Measurements from ENCODE around the gene PDHX.
"Not testable (repeated sequence)": the region's sequence is repeated elsewhere in the genome, so short reads cannot be mapped to it uniquely, and the experiment has no call there.

The PDHX gene

DNA sequence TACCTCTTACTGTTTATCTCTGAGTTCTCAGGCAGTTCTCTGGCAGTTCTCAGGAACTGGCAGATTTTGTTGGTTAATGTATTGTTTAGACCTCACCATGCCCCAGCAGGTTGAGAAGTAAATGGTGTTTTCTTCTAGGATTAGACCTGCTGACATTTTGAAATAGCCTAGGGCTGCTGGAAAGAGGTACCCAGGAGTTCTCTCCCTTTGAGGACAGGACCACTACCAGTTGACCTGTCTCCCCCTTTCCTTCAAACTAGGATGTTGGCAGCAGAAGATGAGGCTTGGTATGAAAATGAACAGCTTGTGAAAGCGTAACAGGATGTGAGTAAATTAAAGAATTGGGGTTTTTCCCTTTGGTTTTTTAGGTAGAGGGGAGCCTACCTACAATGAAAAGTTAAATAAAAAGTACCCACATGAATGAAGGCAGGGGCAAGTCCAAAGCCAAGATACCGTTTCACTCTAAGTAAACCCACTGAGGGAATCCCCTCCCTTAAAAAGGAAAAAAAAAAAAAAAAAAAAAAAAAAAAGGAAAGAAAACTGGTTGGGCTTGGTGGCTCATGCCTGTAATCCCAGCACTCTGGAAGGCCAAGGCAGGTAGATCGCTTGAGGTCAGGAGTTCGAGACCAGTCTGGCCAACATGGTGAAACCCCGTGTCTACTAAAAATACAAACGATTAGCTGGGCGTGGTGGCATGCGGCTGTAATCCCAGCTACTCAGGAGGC, 96.2 kb downstream of the PDHX start:
- in situ Hi-C loops (cut with HindIII; ENCODE audit: low sequenced_read_pairs), result no loop called here

DNA sequence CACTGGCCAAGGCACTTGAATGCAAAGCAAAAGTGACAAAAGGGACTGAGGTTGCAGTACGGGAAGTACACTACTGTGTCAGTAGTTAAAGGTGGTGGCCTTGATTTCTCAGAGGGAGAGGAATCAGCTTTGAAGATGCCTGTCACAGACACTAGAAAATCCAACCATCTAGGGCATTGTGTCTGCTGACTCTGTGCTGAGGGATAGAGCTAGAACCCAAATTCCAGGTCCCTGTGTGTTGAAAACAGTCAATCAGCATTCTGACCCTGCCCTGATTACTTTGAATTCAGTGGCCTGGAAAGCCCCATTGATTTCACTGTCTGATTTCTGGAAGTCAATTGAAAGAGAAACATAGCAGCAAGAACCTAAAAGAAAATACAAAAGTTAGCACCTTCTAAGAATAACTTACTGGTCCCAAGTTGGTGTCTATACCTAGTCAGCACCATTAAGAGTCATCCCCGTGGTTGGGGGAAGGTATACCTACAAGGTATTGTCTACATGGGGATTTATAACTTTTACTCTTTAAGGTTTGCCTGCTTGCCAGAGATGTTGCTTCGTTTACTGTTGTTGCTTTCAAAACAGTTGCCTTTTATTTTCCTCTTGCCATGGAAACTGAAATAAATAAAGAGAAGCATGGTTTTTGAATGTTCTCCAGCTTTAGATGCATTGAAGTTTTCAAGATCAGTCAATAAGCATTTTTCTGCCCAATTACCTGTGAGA, 97.3 kb downstream of the PDHX start:
- in situ Hi-C loops (cut with HindIII; ENCODE audit: low sequenced_read_pairs), result no loop called here

- in situ Hi-C loops (cut with HindIII; ENCODE audit: low sequenced_read_pairs), result no loop called here
These were observed 97.9 kb downstream of the PDHX start for GRCh38 chr11:35014346-35014745.

- in situ Hi-C loops (cut with HindIII; ENCODE audit: low sequenced_read_pairs), result no loop called here
These were observed 99.4 kb downstream of the PDHX start for GRCh38 chr11:35015621-35016387.

GRCh38 chr11:35016916-35017315, 100.5 kb downstream of the PDHX start:
- in situ Hi-C loops (cut with HindIII; ENCODE audit: low sequenced_read_pairs), result no loop called here

DNA sequence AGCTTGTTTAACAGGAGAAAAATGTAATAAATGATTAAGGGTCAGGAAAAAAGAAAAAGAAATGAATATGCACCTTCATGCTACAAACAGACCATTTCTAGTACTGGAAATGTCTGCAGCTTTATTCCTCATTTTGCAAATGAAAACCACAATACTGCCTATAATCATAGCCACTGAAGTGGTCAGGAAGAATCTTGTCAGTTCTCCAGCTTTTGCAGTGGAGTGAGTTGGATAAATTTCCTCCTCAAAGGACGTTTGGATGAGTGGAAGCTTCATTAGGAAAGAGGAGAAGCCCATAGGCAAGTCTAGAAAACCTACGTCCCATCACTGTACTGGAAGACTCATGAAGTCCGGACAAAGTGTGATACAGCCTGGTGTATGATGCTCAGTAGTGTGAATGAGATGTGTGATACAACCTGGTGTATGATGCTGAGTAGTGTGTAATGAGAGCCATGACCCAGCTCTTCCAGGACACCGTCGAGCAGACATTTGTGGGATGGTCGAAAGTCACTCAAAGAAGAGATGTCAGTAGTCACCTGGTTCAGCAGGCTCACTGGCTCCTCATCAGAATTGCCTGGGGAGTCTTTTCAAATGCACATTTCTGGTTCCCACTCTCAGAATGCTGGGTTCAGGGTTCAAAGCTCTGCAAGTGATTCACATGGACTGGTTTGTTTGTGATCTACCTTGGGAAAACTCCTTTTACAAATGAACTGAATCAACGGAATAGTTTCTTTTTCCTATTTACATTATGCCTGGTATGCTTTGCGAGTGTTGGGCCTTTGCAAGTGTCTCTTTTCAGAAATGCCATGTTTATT, 101.3 kb downstream of the PDHX start:
- in situ Hi-C loops (cut with HindIII; ENCODE audit: low sequenced_read_pairs), result no loop called here

DNA sequence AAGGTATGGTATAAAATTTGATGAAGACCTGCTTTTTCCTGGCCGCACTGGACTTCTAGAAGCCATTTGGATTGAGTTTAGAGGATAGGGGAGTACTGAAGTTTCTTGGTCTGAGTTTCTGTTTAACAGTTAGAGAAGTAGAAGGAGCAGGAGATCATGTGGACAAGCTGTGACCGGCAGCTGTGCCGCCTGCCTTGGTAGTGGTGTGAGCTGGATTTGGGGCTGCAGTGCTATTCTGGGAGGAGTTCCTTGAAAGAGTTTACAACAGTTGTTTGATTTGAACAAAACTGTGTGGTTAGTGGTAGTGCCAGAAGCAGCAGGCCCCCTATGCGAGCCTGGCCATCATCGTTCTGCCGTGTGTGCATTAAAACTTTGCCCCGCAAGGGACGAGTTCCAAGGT, 105.2 kb downstream of the PDHX start:
- in situ Hi-C loops (cut with HindIII; ENCODE audit: low sequenced_read_pairs), result no loop called here

GRCh38 chr11:35023940-35024339, 107.5 kb downstream of the PDHX start:
- in situ Hi-C loops (cut with HindIII; ENCODE audit: low sequenced_read_pairs), result not testable (repeated sequence)

DNA sequence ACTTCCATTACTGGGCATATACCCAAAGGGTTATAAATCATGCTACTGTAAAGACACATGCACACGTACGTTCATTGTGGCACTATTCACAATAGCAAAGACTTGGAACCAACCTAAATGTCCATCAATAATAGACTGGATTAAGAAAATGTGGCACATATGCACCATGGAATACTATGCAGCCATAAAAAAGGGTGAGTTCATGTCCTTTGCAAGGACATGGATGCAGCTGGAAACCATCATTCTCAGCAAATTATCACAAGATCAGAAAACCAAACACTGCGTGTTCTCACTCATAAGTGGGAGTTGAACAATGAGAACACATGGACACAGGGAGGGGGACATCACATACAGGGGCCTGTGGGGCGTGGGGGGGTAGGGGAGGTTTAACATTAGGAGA, 111.6 kb downstream of the PDHX start:
- in situ Hi-C loops (cut with HindIII; ENCODE audit: low sequenced_read_pairs), result not testable (repeated sequence)

- in situ Hi-C loops (cut with HindIII; ENCODE audit: low sequenced_read_pairs), result loop anchor here (5.0 kb wide), 1 partner anchor 103 kb away; no protein-coding TSS in a partner anchor
These were observed 113.7 kb downstream of the PDHX start for GRCh38 chr11:35029979-35030682.

GRCh38 chr11:35030716-35031213, 114.3 kb downstream of the PDHX start:
- in situ Hi-C loops (cut with HindIII; ENCODE audit: low sequenced_read_pairs), result loop anchor here (5.0 kb wide), 1 partner anchor 103 kb away; no protein-coding TSS in a partner anchor

GRCh38 chr11:35031346-35031745, 114.9 kb downstream of the PDHX start:
- in situ Hi-C loops (cut with HindIII; ENCODE audit: low sequenced_read_pairs), result loop anchor here (5.0 kb wide), 1 partner anchor 104 kb away; no protein-coding TSS in a partner anchor

DNA sequence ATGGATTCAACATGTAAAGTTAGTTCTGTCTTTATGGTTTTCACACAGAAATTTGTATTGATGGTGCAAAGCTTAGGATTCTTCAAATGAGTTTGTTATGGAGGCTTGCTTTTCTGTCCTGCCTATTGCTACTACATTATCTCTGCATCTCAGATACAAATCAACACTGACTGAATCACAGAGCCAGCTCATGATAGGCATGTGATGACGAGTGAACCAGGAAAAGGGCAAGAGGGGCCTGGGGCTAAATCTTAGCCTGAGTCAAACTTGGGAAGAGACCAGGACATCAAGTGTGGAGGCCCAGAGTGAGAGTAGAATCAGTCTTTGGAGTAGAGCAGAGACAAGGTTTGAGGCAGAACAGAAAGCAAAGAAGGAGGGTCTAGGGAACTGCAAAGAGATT, 115.4 kb downstream of the PDHX start:
- in situ Hi-C loops (cut with HindIII; ENCODE audit: low sequenced_read_pairs), result loop anchor here (5.0 kb wide), 1 partner anchor 105 kb away; no protein-coding TSS in a partner anchor

DNA sequence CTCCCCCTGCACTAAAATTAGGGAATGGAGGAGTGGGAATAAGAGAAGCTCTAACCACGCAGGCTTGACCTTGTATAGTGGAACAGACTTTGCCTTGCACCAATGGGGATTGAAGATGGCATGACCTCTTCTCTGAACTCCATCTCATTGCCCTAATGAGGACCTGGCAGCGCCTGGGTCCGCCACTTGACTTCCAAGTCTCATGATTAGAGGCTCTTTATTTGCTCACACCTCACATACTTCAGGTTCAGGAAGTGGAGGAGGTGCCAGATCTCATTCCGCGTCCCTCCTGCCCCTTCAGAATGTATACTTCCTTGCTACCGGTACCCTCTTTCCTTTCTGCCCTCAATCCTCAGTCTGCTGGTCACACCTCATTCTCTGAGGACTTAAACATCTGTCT, 116.6 kb downstream of the PDHX start:
- in situ Hi-C loops (cut with HindIII; ENCODE audit: low sequenced_read_pairs), result loop anchor here (5.0 kb wide), 1 partner anchor 106 kb away; no protein-coding TSS in a partner anchor

DNA sequence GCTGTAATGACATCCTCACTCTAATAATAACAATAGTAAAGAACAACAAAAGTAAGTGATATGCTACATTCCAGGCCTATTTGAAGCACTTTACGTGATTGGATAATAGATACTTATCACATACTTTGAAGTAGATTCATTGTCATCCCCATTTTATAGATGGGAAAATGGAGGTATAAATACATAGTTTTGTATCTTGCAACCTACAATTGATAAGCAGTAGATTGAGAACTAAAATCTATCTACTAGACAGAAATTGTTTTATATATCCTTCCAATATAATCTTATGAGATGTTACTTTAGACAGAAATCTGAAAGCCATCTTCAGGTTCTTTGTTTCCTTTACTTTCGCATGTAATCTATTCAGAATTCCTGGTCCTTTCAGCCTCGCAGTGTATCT, 118.0 kb downstream of the PDHX start:
- in situ Hi-C loops (cut with HindIII; ENCODE audit: low sequenced_read_pairs), result loop anchor here (5.0 kb wide), 1 partner anchor 107 kb away; no protein-coding TSS in a partner anchor

DNA sequence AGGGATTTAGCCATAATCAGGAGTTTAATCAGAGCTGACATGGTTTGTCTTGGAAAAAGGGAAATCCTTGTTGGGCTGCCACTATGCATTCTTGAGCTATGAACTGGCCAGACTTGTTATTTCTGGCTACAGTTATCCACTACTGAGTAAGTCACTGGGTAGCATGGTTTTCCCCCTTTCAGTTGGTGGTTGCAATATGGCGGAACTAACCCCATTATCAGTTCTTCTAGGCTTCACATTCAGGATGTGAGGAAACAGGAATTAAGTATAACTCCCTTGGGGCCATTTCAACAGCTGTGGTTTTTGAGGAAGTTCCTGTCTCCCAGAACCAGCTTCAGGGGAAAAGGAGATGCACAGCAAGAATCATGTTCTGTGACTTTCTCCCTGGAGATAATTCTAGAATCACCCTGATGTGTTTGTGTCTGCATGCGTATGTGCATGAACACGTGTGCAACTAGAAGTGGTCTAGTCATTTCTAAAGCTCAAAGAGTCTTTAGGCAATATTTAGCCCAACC, 119.5 kb downstream of the PDHX start:
- in situ Hi-C loops (cut with HindIII; ENCODE audit: low sequenced_read_pairs), result no loop called here

DNA sequence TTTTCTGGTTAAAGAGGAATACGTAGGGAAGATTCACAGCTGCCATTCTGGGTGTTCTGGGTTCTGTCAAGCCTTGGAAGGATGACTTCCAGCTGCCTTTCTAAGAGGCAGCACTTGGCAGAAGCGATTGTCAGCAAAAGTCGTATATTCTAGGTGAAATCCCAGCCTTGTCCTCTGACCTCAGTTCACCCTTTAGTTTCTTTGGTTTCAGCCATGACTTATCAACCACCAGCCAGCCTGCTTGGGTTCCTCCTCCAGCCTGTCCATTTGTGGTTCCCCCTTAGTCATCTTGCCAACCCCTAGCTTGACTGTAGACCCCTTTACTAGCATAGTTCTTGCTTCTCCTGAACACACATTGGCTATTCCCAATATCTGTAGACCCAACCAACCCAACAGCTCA, 120.2 kb downstream of the PDHX start:
- in situ Hi-C loops (cut with HindIII; ENCODE audit: low sequenced_read_pairs), result no loop called here

- in situ Hi-C loops (cut with HindIII; ENCODE audit: low sequenced_read_pairs), result no loop called here
These were observed 122.0 kb downstream of the PDHX start for GRCh38 chr11:35038211-35038928.

- in situ Hi-C loops (cut with HindIII; ENCODE audit: low sequenced_read_pairs), result no loop called here
These were observed 122.7 kb downstream of the PDHX start for GRCh38 chr11:35039076-35039475.

Data from endothelial cell of hepatic sinusoid (primary cell).